ENCODE measurements around the gene SPEN. TPM values are rescaled to one million over a fixed set of nuclear protein-coding genes. Genes with fewer than 3 reads are reported as not detected.
"Not testable (repeated sequence)": the region's sequence is repeated elsewhere in the genome, so short reads cannot be mapped to it uniquely, and the experiment has no call there.

Gene SPEN
- total and polyA plus RNA-seq, 4 donors, result 10.7 to 82.3 (median 36.8) TPM

- no peak overlapping the region for H3K27ac ChIP-seq (ENCODE audit: low read depth in 1 of 2, low read length in 1 of 2)
- no peak overlapping the region for H3K4me3 ChIP-seq
- H3K9me3 ChIP-seq (ENCODE audit: control insufficient read depth in 4 of 4, insufficient read depth in 3 of 4, low read length in 3 of 4), result no peaks in the 10 kb centered on the region
- H3K36me3 ChIP-seq (ENCODE audit: control insufficient read depth in 4 of 4, insufficient read depth in 4 of 4, low read length in 4 of 4), result no peaks in the 10 kb centered on the region
- TF ChIP-seq CTCF (IDR thresholded peaks at IDR 0.05; ENCODE audit: control extremely low read depth, extremely low read depth), result no peak
- H3K4me1 ChIP-seq (ENCODE audit: control insufficient read depth in 5 of 5, insufficient read depth in 5 of 5, low read length in 5 of 5), result peaks cover 0 to 4% (median 0%) of the 10 kb centered on the region in 5 donors
- DNase-seq (no peak), ATAC-seq (ENCODE audit: insufficient read depth, low FRiP score) (no peak)
- WGBS, 2 donors, result 82 to 87% methylated on average over 6 of the region's 6 CpGs
- H3K9ac ChIP-seq (ENCODE audit: insufficient read depth in 1 of 2, low read length in 2 of 2), result no peak overlapping the region
- no peaks in the 10 kb centered on the region for H3K27me3 ChIP-seq (ENCODE audit: control insufficient read depth in 3 of 3, insufficient read depth in 3 of 3, low read length in 2 of 3)
These were observed 20.5 kb upstream of the SPEN start for GRCh38 chr1:15826810-15827507.

GRCh38 chr1:15827567-15827966 is 19.9 kb upstream of the SPEN start:
- not testable (repeated sequence) for H3K4me1 ChIP-seq (ENCODE audit: control insufficient read depth in 5 of 5, insufficient read depth in 5 of 5, low read length in 5 of 5); H3K9me3 ChIP-seq (ENCODE audit: control insufficient read depth in 4 of 4, insufficient read depth in 3 of 4, low read length in 3 of 4); H3K27me3 ChIP-seq (ENCODE audit: control insufficient read depth in 3 of 3, insufficient read depth in 3 of 3, low read length in 2 of 3); H3K9ac ChIP-seq (ENCODE audit: insufficient read depth in 1 of 2, low read length in 2 of 2); H3K4me3 ChIP-seq; H3K36me3 ChIP-seq (ENCODE audit: control insufficient read depth in 4 of 4, insufficient read depth in 4 of 4, low read length in 4 of 4); ATAC-seq (ENCODE audit: insufficient read depth, low FRiP score); DNase-seq; H3K27ac ChIP-seq (ENCODE audit: low read depth in 1 of 2, low read length in 1 of 2)
- WGBS, 2 donors, result 97% methylated on average over 15 of the region's 15 CpGs

GRCh38 chr1:15828931-15829330 is 18.6 kb upstream of the SPEN start:
- not testable (repeated sequence) for ATAC-seq (ENCODE audit: insufficient read depth, low FRiP score); H3K27ac ChIP-seq (ENCODE audit: low read depth in 1 of 2, low read length in 1 of 2)

GRCh38 chr1:15830258-15830657 is 17.2 kb upstream of the SPEN start:
- WGBS, 2 donors, result 78 to 85% methylated on average over 1 of the region's 1 CpG

More at GRCh38 chr1:15828931-15829330, 18.6 kb upstream of the SPEN start:
- 81 to 86% methylated on average over 14 of the region's 14 CpGs for WGBS, 2 donors
- H3K27me3 ChIP-seq (ENCODE audit: control insufficient read depth in 3 of 3, insufficient read depth in 3 of 3, low read length in 2 of 3); H3K36me3 ChIP-seq (ENCODE audit: control insufficient read depth in 4 of 4, insufficient read depth in 4 of 4, low read length in 4 of 4); H3K4me3 ChIP-seq; H3K4me1 ChIP-seq (ENCODE audit: control insufficient read depth in 5 of 5, insufficient read depth in 5 of 5, low read length in 5 of 5); H3K9me3 ChIP-seq (ENCODE audit: control insufficient read depth in 4 of 4, insufficient read depth in 3 of 4, low read length in 3 of 4); DNase-seq; H3K9ac ChIP-seq (ENCODE audit: insufficient read depth in 1 of 2, low read length in 2 of 2): not testable (repeated sequence)

More at GRCh38 chr1:15830258-15830657, 17.2 kb upstream of the SPEN start:
- H3K4me1 ChIP-seq (ENCODE audit: control insufficient read depth in 5 of 5, insufficient read depth in 5 of 5, low read length in 5 of 5), result peaks cover 0 to 7% (median 3%) of the 10 kb centered on the region in 5 donors
- H3K27ac ChIP-seq (ENCODE audit: low read depth in 1 of 2, low read length in 1 of 2), result no peak overlapping the region
- no peaks in the 10 kb centered on the region for H3K9me3 ChIP-seq (ENCODE audit: control insufficient read depth in 4 of 4, insufficient read depth in 3 of 4, low read length in 3 of 4)
- ATAC-seq (ENCODE audit: insufficient read depth, low FRiP score) (no peak), DNase-seq (no peak)
- TF ChIP-seq CTCF (IDR thresholded peaks at IDR 0.05; ENCODE audit: control extremely low read depth, extremely low read depth), result no peak
- no peaks in the 10 kb centered on the region for H3K36me3 ChIP-seq (ENCODE audit: control insufficient read depth in 4 of 4, insufficient read depth in 4 of 4, low read length in 4 of 4)
- no peak overlapping the region for H3K4me3 ChIP-seq
- H3K9ac ChIP-seq (ENCODE audit: insufficient read depth in 1 of 2, low read length in 2 of 2), result no peak overlapping the region
- no peaks in the 10 kb centered on the region for H3K27me3 ChIP-seq (ENCODE audit: control insufficient read depth in 3 of 3, insufficient read depth in 3 of 3, low read length in 2 of 3)

Data from lung (tissue), 12 donors.